HCT116 (cell line): ENCODE measurements around the gene TMEM154. TPM values are rescaled to one million over a fixed set of nuclear protein-coding genes. Genes with fewer than 3 reads are reported as not detected.

Experiments used
- ATAC-seq: fragments of 200-7000 bp; cut with Tn5 transposase; 2 replicates; pipeline ENCODE4 v1.9.1; 2020; ENCODE audit warnings: mild to moderate bottlenecking, moderate library complexity
- BruUV-seq: library from RNA; stranded (reverse); fragments of 400-500 nt; replicated peaks from 2 replicates; lab custom pipeline; 2021; lab: Mats Ljungman, UMichigan
- CTCF ChIA-PET: fragments of 300-600 bp; sonication (Branson Sonifier 250); formaldehyde crosslinking; loops from one replicate; lab custom pipeline; 2021; ENCODE audit warnings: antibody characterized with exemption; lab: Charles Lee
- POLR2A ChIA-PET: fragments of 300-600, 350-600 bp; sonication (Branson Sonifier 250); formaldehyde crosslinking; loops from one replicate; lab custom pipeline; 2021; ENCODE audit warnings: antibody characterized with exemption; lab: Charles Lee
- RAD21 ChIA-PET, 2 experiments: fragments of 300-600 bp; sonication (Branson Sonifier 250); formaldehyde crosslinking; loops; one replicate each; lab custom pipeline; 2023; ENCODE audit warnings: low total read pairs in 2 of 2; ENCODE audit not compliant: uncharacterized antibody in 2 of 2, unreplicated experiment in 2 of 2, low non-redundant PET in 1 of 2; lab: Charles Lee
- DNase-seq: peaks from one replicate; pipeline ENCODE4 v3.0.0-alpha.2; 2010; ENCODE audit warnings: low read depth, low spot score
- H2AFZ ChIP-seq: fragments of 200-600 bp; shearing (Covaris generic), sonication (generic); 2 replicates; pipeline ENCODE4 v1.6.1; 2017; ENCODE audit warnings: low read depth, mixed run types, mixed read lengths, antibody characterized with exemption, low read length; ENCODE audit not compliant: poor library complexity, severe bottlenecking
- H3K27ac ChIP-seq: 2 replicates; pipeline ENCODE4 v1.5.1; 2012; ENCODE audit warnings: low read depth, low read length
- H3K27me3 ChIP-seq: fragments of 200-600 bp; sonication (generic); 2 replicates; pipeline ENCODE4 v1.6.1; 2016; ENCODE audit warnings: mixed run types, low read length, mixed read lengths; ENCODE audit not compliant: insufficient read depth
- H3K36me3 ChIP-seq, 2 experiments: fragments of 200-500 bp in 1 of 2; fragments of 200-600 bp in 1 of 2; sonication (Bioruptor generic) in 1 of 2; sonication (generic) in 1 of 2; 2 replicates each; pipeline versions ENCODE4 v1.5.1 to v1.6.1; 2014 to 2016; ENCODE audit warnings: low read length in 2 of 2, inconsistent platforms in 1 of 2, mixed read lengths in 1 of 2, mixed run types in 1 of 2; ENCODE audit not compliant: insufficient read depth in 2 of 2, control insufficient read depth in 1 of 2
- H3K4me1 ChIP-seq, 2 experiments: fragments of 200-600 bp in 1 of 2; sonication (generic) in 1 of 2; 2 replicates each; pipeline versions ENCODE4 v1.5.1 to v1.6.1; 2012 to 2017; ENCODE audit warnings: low read length in 2 of 2, inconsistent platforms in 1 of 2, mild to moderate bottlenecking in 1 of 2, mixed read lengths in 1 of 2, mixed run types in 1 of 2, moderate library complexity in 1 of 2; ENCODE audit not compliant: insufficient read depth in 2 of 2, control insufficient read depth in 1 of 2
- H3K4me2 ChIP-seq: fragments of 200-600 bp; sonication (generic); 2 replicates; pipeline ENCODE4 v1.6.1; 2017; ENCODE audit warnings: mixed run types, low read length, mixed read lengths
- H3K4me3 ChIP-seq, 2 experiments: fragments of 200-600 bp in 1 of 2; sonication (generic) in 1 of 2; replicated peaks in 1 of 2; 2 replicates each; pipeline ENCODE4 v1.5.1; 2011 to 2016; ENCODE audit warnings: low read length in 2 of 2, control low read depth in 1 of 2, low read depth in 1 of 2, mild to moderate bottlenecking in 1 of 2, mixed read lengths in 1 of 2, mixed run types in 1 of 2
- H3K79me2 ChIP-seq: fragments of 200-600 bp; sonication (generic); 2 replicates; pipeline ENCODE4 v1.6.1; 2017; ENCODE audit warnings: mild to moderate bottlenecking, mixed run types, low read length, moderate library complexity, mixed read lengths; ENCODE audit not compliant: insufficient read depth
- H3K9ac ChIP-seq: fragments of 200-600 bp; sonication (generic); 2 replicates; pipeline ENCODE4 v1.6.1; 2016; ENCODE audit warnings: low read length, mixed read lengths
- H3K9me2 ChIP-seq: fragments of 200-600 bp; sonication (generic), shearing (Covaris generic); 2 replicates; pipeline ENCODE4 v1.6.1; 2017; ENCODE audit warnings: mixed run types, mild to moderate bottlenecking, moderate library complexity; ENCODE audit not compliant: insufficient read depth
- H3K9me3 ChIP-seq, 2 experiments: fragments of 200-500 bp in 1 of 2; fragments of 200-600 bp in 1 of 2; sonication (Bioruptor generic) in 1 of 2; sonication (generic) in 1 of 2; 2 replicates each; pipeline ENCODE4 v1.6.1; 2014 to 2017; ENCODE audit warnings: low read length in 2 of 2, mixed read lengths in 2 of 2, inconsistent platforms in 1 of 2, low read depth in 1 of 2, mild to moderate bottlenecking in 1 of 2, mixed run types in 1 of 2, moderate library complexity in 1 of 2; ENCODE audit not compliant: control insufficient read depth in 1 of 2, insufficient read depth in 1 of 2
- H4K20me1 ChIP-seq: fragments of 200-600 bp; sonication (generic), shearing (Covaris generic); 2 replicates; pipeline ENCODE4 v1.6.1; 2017; ENCODE audit warnings: mixed run types, mild to moderate bottlenecking, moderate library complexity; ENCODE audit not compliant: insufficient read depth
- EZH2 ChIP-seq: fragments of 200-600 bp; sonication (generic); IDR thresholded peaks from 2 replicates; pipeline ENCODE4 v1.6.1; 2017; ENCODE audit warnings: antibody characterized with exemption, mixed run types
- EZH2phosphoT487 ChIP-seq: fragments of 200-600 bp; IDR thresholded peaks from 2 replicates; pipeline ENCODE4 v1.6.1; 2018; ENCODE audit warnings: antibody characterized with exemption, borderline replicate concordance
- FOSL1 ChIP-seq: IDR thresholded peaks from 2 replicates; pipeline ENCODE4 v1.6.1; 2012; ENCODE audit warnings: low read depth
- POLR2A ChIP-seq: IDR thresholded peaks from 2 replicates; pipeline ENCODE4 v1.7.0; 2011; ENCODE audit warnings: borderline replicate concordance; ENCODE audit not compliant: insufficient read depth, insufficient read length; ENCODE audit errors: extremely low read depth
- RAD21 ChIP-seq: IDR thresholded peaks from 2 replicates; pipeline ENCODE4 v1.6.1; 2012; ENCODE audit warnings: low read depth, mild to moderate bottlenecking
- SIN3A ChIP-seq: IDR thresholded peaks from 2 replicates; pipeline ENCODE4 v1.6.1; 2012; ENCODE audit warnings: low read depth
- ZBTB33 ChIP-seq: IDR thresholded peaks from 2 replicates; pipeline ENCODE4 v1.6.1; 2011; ENCODE audit warnings: mild to moderate bottlenecking, low read length, moderate library complexity; ENCODE audit not compliant: insufficient replicate concordance; ENCODE audit errors: extremely low read depth
- intact Hi-C: fragments of 100-400 bp; cut with micrococcal nuclease; formaldehyde crosslinking; loops from 2 replicates; pipeline ENCODE4 v1.10.0; 2022
- total RNA-seq: library from RNA; stranded (reverse); gene quantifications from one replicate; pipeline ENCODE4 v1.2.1, GENCODE V29; 2021; ENCODE audit not compliant: unreplicated experiment

The TMEM154 gene
- total RNA-seq, 1 experiment from 2014 or later, result 2.4 TPM

GRCh38 chr4:152696764-152697261 lies 17.0 kb upstream of the TMEM154 start:
- CTCF ChIA-PET, result no interaction called here
- DNase-seq, result peak; percentile 54
- Histone ChIP-seq H3K9ac (no peak overlapping the region), H3K27me3 (no peaks in the 10 kb centered on the region), H3K9me3 (no peaks in the 10 kb centered on the region), H3K4me3 (no peak overlapping the region), H3K27ac (no peak overlapping the region), H2AFZ (peak overlapping the region; percentile 84), H3K9me2 (no peaks in the 10 kb centered on the region), H3K36me3 (no peaks in the 10 kb centered on the region), H3K4me1 (peaks cover 0 to 13% of the 10 kb centered on the region in 2 experiments; a peak in 2 of 4 replicates), H3K79me2 (no peaks in the 10 kb centered on the region), H4K20me1 (no peaks in the 10 kb centered on the region), H3K4me2 (peak overlapping the region; percentile 58)
- peak; percentile 87 for ATAC-seq
- no TSS peak for BruUV-seq
- RAD21 ChIA-PET, result no interaction called here
- intact Hi-C loops, result no loop called here
- 0 out of 2 replicates have a peak, but pooled peaks have one; percentile 23 for TF ChIP-seq FOSL1
- TF ChIP-seq EZH2phosphoT487, result no peak
- POLR2A ChIA-PET, result no interaction called here

GRCh38 chr4:152693871-152694270 lies 14.1 kb upstream of the TMEM154 start:
- BruUV-seq, result no TSS peak
- no peaks in the 10 kb centered on the region for H4K20me1 ChIP-seq
- H3K4me3 ChIP-seq, result no peak overlapping the region
- H3K4me1 ChIP-seq, result peaks cover 0 to 13% of the 10 kb centered on the region in 2 experiments; a peak in 2 of 4 replicates
- ChIA-PET CTCF (no interaction called here), POLR2A (no interaction called here), RAD21 (no interaction called here)
- intact Hi-C loops, result no loop called here
- H3K79me2 ChIP-seq, result no peaks in the 10 kb centered on the region
- H3K4me2 ChIP-seq, result no peak overlapping the region
- H3K36me3 ChIP-seq, result no peaks in the 10 kb centered on the region
- no peak for DNase-seq
- H3K9me3 ChIP-seq, result no peaks in the 10 kb centered on the region
- H3K9ac ChIP-seq, result no peak overlapping the region
- TF ChIP-seq EZH2 (no peak), POLR2A (no peak), SIN3A (no peak), EZH2phosphoT487 (no peak), ZBTB33 (no peak), RAD21 (no peak)
- TF ChIP-seq, all 23 proteins: peak for 0
- Histone ChIP-seq H2AFZ (no peak overlapping the region), H3K9me2 (no peaks in the 10 kb centered on the region), H3K27ac (no peak overlapping the region), H3K27me3 (no peaks in the 10 kb centered on the region)
- no peak for ATAC-seq
